Spleen (tissue), 11 donors: Measurements from ENCODE around the gene TUT7. TPM values are rescaled to one million over a fixed set of nuclear protein-coding genes. Genes with fewer than 3 reads are reported as not detected.

ENCODE experiments used
- DNase-seq: peaks from one replicate; pipeline ENCODE4 v3.0.0-alpha.2; 2020
- H3K27ac ChIP-seq, 8 donors: fragments of 200-600 bp; sonication (generic) in 7 of 8; 1 replicate in 4 of 8; 2 replicates in 4 of 8; pipeline versions ENCODE4 v1.5.0 to v1.8.0; 2016 to 2021; ENCODE audit warnings: inconsistent platforms in 4 of 8, mild to moderate bottlenecking in 4 of 8, moderate library complexity in 1 of 8
- H3K27me3 ChIP-seq, 7 donors: fragments of 200-600 bp; sonication (generic) in 6 of 7; replicated peaks in 1 of 7; 1 replicate in 4 of 7; 2 replicates in 3 of 7; pipeline versions ENCODE4 v1.5.0 to v1.8.0; 2016 to 2021; ENCODE audit warnings: inconsistent platforms in 3 of 7, mild to moderate bottlenecking in 1 of 7
- H3K36me3 ChIP-seq, 6 donors: fragments of 200-600 bp; sonication (generic) in 5 of 6; 1 replicate in 4 of 6; 2 replicates in 2 of 6; pipeline versions ENCODE4 v1.5.0 to v1.8.0; 2016 to 2021; ENCODE audit warnings: inconsistent platforms in 2 of 6
- H3K4me1 ChIP-seq, 6 donors: fragments of 200-600 bp; sonication (generic) in 5 of 6; 1 replicate in 3 of 6; 2 replicates in 3 of 6; pipeline versions ENCODE4 v1.5.0 to v1.8.0; 2016 to 2021; ENCODE audit warnings: inconsistent platforms in 3 of 6
- H3K4me3 ChIP-seq, 8 donors: fragments of 200-600 bp; sonication (generic) in 7 of 8; 1 replicate in 4 of 8; 2 replicates in 4 of 8; pipeline versions ENCODE4 v1.5.0 to v1.8.0; 2016 to 2021; ENCODE audit warnings: inconsistent platforms in 4 of 8, mild to moderate bottlenecking in 4 of 8, moderate library complexity in 2 of 8
- H3K9me3 ChIP-seq, 8 donors: fragments of 200-600 bp; sonication (generic) in 7 of 8; 1 replicate in 4 of 8; 2 replicates in 4 of 8; pipeline versions ENCODE4 v1.5.0 to v1.8.0; 2016 to 2021; ENCODE audit warnings: inconsistent platforms in 4 of 8
- CTCF ChIP-seq, 11 experiments: fragments of 200-600 bp in 7 of 11; fragments of 450-650 bp in 4 of 11; sonication (generic) in 4 of 11; IDR thresholded peaks in 8 of 11; conservative IDR thresholded peaks in 3 of 11; 1 replicate in 7 of 11; 2 replicates in 4 of 11; pipeline versions ENCODE4 v1.4.0 to v1.8.0; 2016 to 2021; ENCODE audit warnings: antibody characterized with exemption in 11 of 11, inconsistent platforms in 4 of 11, mild to moderate bottlenecking in 1 of 11
- POLR2A ChIP-seq, 3 donors: fragments of 450-650 bp; IDR thresholded peaks; one replicate each; pipeline ENCODE4 v1.5.1; 2017; ENCODE audit warnings: antibody characterized with exemption in 3 of 3, mild to moderate bottlenecking in 1 of 3
- POLR2AphosphoS5 ChIP-seq, 3 donors: sonication (generic); formaldehyde crosslinking; IDR thresholded peaks; one replicate each; pipeline ENCODE4 v1.5.1; 2017; ENCODE audit warnings: antibody characterized with exemption in 3 of 3
- WGBS, 5 donors: extraction: QIAGEN DNeasy Blood & Tissue Kit in 3 of 5; methylation state at CpG; one replicate each; pipeline versions ENCODE4 v1.1.5 to v1.1.7; 2013 to 2018; 5-methylcytosine and 5-hydroxymethylcytosine counted together
- intact Hi-C: fragments of 100-400 bp; cut with DNase I; formaldehyde crosslinking; loops from one replicate; pipeline ENCODE4 v1.15.0; 2023; ENCODE audit warnings: low total_unique reads
- polyA plus RNA-seq, 3 donors: library from polyadenylated mRNA; stranded (reverse); fragments of 200-250 nt; gene quantifications; one replicate each; pipeline ENCODE4 v1.2.1, GENCODE V29; 2013
- total RNA-seq, 7 donors: library from RNA; depleted of rRNA in 3 of 7; stranded (reverse); fragments of >200 nt in 3 of 7; fragmentation: NEBNext Ultra II Directional in 4 of 7; extraction: Animal tissue kit (Norgen Biotek cat#: 25700) in 4 of 7; gene quantifications; one replicate each; pipeline versions ENCODE4 v1.1.0 to v1.2.1, GENCODE V29; 2016 to 2021
- donor health status: healthy with polysubstance abuse.
- donor health status: DM: no; HTN: no; CAD: no; lungs with moderate emphysema.
- donor health status: DM: no; HTN: no; CAD: no.
- donor health status: Bipolar disorder and iron deficiency.
- donor health status: healthy.
- donor health status: DM: no; HTN: no; CAD: no.
- donor health status: DM: yes; HTN: yes; CAD: no.

Gene TUT7
- total and polyA plus RNA-seq, 10 donors, result 17.9 to 119 (median 58.8) TPM

GRCh38 chr9:86355814-86356213, 1.6 kb upstream of the TUT7 start:
- H3K4me1 ChIP-seq, result peaks cover 25 to 52% (median 39%) of the 10 kb centered on the region in 6 donors
- DNase-seq, result no peak
- intact Hi-C loops, result no loop called here
- H3K9me3 ChIP-seq, result no peaks in the 10 kb centered on the region
- H3K27me3 ChIP-seq, result no peaks in the 10 kb centered on the region
- WGBS, 5 donors, result 90 to 96% (median 91%) methylated on average over 4 of the region's 4 CpGs
- TF ChIP-seq POLR2A (IDR thresholded peaks at IDR 0.05) (no peak), CTCF (IDR thresholded peaks at IDR 0.05 in 8 of 11, conservative IDR thresholded peaks at IDR 0.05 in 3 of 11) (no peak), POLR2AphosphoS5 (IDR thresholded peaks at IDR 0.05) (no peak)
- H3K4me3 ChIP-seq, result no peak overlapping the region
- H3K27ac ChIP-seq, result no peak overlapping the region
- H3K36me3 ChIP-seq, result peaks cover 0 to 16% (median 0%) of the 10 kb centered on the region in 6 donors

- no peaks in the 10 kb centered on the region for H3K27me3 ChIP-seq
- H3K4me1 ChIP-seq, result peaks cover 32 to 62% (median 49%) of the 10 kb centered on the region in 6 donors
- TF ChIP-seq POLR2A (IDR thresholded peaks at IDR 0.05) (no peak), CTCF (IDR thresholded peaks at IDR 0.05 in 8 of 11, conservative IDR thresholded peaks at IDR 0.05 in 3 of 11) (no peak), POLR2AphosphoS5 (IDR thresholded peaks at IDR 0.05) (no peak)
- WGBS, 5 donors, result 12 to 22% (median 13%) methylated on average over 15 to 24 of the region's 24 CpGs
- H3K9me3 ChIP-seq, result no peaks in the 10 kb centered on the region
- H3K27ac ChIP-seq, result peak overlapping the region; percentile 89 to 99 (median 96)
- DNase-seq, result no peak
- intact Hi-C loops, result no loop called here
- H3K36me3 ChIP-seq, result peaks cover 0 to 16% (median 0%) of the 10 kb centered on the region in 6 donors
- peak overlapping the region; percentile 82 to 96 (median 90) for H3K4me3 ChIP-seq
Observed at GRCh38 chr9:86354818-86355309, 654 bp upstream of the TUT7 start.

- intact Hi-C loops, result no loop called here
- no peaks in the 10 kb centered on the region for H3K9me3 ChIP-seq
- TF ChIP-seq CTCF (IDR thresholded peaks at IDR 0.05 in 8 of 11, conservative IDR thresholded peaks at IDR 0.05 in 3 of 11) (no peak), POLR2AphosphoS5 (IDR thresholded peaks at IDR 0.05) (no peak), POLR2A (IDR thresholded peaks at IDR 0.05) (no peak)
- peak overlapping the region; percentile 82 to 96 (median 90) for H3K4me3 ChIP-seq
- no peaks in the 10 kb centered on the region for H3K27me3 ChIP-seq
- no peak for DNase-seq
- H3K4me1 ChIP-seq, result peaks cover 44 to 62% (median 56%) of the 10 kb centered on the region in 6 donors
- H3K36me3 ChIP-seq, result peaks cover 0 to 29% (median 0%) of the 10 kb centered on the region in 6 donors
- WGBS, 5 donors, result 0 to 1% (median 1%) methylated on average over 14 of the region's 14 CpGs
- peak overlapping the region; percentile 89 to 99 (median 96) for H3K27ac ChIP-seq
Observed at GRCh38 chr9:86353655-86354010, 577 bp downstream of the TUT7 start.

GRCh38 chr9:86352440-86353077, 1.7 kb downstream of the TUT7 start:
- intact Hi-C loops, result no loop called here
- WGBS, 5 donors, result 39 to 46% (median 44%) methylated on average over 5 of the region's 5 CpGs
- H3K36me3 ChIP-seq, result peaks cover 0 to 32% (median 0%) of the 10 kb centered on the region in 6 donors
- H3K9me3 ChIP-seq, result no peaks in the 10 kb centered on the region
- H3K27me3 ChIP-seq, result no peaks in the 10 kb centered on the region
- peak overlapping the region; percentile 63 to 99 (median 96) for H3K27ac ChIP-seq
- TF ChIP-seq POLR2AphosphoS5 (IDR thresholded peaks at IDR 0.05), result no peak
- no peak for TF ChIP-seq CTCF (IDR thresholded peaks at IDR 0.05 in 8 of 11, conservative IDR thresholded peaks at IDR 0.05 in 3 of 11)
- no peak for TF ChIP-seq POLR2A (IDR thresholded peaks at IDR 0.05)
- peak overlapping the region; percentile 1 to 96 (median 88) for H3K4me3 ChIP-seq
- DNase-seq, result no peak
- H3K4me1 ChIP-seq, result peaks cover 51 to 71% (median 66%) of the 10 kb centered on the region in 6 donors
